Medulla oblongata (tissue), 1 donor: ENCODE data around the gene ARHGEF16.

Experiments
- DNase-seq: peaks from one replicate; pipeline ENCODE4 v3.0.0-alpha.2; 2015; ENCODE audit errors: extremely low spot score

ARHGEF16 gene

DNA sequence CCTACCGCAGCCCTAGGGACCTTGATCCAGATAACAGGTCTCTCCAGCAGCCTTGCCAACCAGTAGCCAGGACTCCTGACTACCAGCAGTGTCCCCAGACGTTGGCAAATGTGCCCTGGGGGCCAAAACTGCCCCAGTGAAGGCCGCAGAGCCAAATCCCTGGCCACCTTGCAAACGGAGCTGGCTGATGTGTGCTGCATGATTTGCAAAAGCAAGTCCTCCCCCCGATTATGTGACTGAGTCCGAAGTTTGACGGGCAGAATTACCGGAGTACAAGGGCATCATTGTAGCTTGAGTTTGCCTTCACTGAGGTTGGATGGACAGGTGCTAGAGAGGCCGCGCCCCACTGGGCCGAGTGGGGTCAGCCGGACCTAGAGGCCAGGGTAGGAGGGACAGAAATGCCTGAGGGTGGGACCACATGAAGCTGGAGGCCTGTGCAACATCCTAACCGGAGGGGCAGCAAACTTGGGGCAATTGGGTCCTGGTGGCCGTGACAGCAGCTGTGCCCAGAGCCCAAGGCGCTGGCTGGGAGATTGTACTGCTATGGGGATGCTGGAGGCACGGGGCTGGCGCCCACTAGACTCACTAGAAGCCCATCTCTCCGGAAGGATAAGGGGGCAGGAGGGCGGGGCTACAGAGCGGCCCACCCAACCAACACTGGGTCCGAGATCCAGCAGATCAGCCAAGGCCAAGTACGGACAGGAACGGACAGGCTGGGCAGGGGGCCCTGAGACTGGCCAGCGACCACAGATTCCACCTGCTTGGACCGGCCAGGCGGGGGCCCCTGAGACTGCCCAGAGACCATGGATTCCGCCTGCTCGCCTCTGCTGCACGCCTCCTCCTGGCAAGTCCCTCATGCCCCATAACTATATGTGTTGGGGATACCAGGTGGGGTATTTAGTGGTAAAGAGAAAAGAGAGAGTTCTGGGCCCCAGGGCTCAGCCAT lies 2.8 kb downstream of the ARHGEF16 start:
- no peak for DNase-seq

GRCh38 chr1:3457910-3458883 lies 3.7 kb downstream of the ARHGEF16 start:
- peak; percentile 64 for DNase-seq

DNA sequence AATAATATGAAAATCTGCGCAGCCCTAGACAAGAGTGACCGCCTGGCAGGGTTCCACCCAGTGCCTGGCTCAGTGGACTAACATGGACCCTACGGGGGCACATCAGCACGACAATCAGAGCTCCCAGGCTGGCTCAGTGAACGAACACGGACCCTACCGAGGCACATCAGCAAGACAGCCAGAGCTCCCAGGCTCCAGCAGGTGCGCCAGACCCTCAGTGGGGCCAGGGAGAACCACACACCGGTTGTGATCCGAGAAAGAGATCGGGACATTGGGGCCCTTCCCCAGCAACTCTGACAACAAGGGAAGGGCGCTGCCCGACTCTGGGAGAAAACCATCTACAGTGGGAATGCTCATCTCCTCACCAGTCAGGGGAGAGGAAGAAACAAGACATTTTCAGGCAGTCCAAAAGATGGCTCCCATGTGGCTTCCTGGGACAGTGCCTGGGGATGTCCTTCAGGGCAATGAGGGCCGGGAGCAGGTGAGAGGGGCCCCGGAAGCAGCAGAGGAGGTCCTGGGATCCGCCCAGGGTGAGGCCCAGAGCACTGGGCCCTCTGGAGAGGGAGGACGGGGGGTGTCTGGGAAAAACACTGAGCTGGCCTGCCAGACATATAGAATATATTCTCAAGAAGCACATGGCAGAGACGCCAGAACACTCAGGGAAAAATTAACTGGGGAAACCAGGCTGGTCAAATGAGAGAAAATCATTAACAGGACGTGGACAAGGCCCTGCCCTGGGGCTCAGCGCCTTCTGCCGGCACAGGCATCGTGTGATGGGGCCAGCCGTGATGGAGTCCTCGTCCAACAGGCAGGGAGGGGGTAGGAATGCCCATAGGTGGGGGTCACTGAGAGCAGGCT lies 4.8 kb downstream of the ARHGEF16 start:
- no peak for DNase-seq

DNA sequence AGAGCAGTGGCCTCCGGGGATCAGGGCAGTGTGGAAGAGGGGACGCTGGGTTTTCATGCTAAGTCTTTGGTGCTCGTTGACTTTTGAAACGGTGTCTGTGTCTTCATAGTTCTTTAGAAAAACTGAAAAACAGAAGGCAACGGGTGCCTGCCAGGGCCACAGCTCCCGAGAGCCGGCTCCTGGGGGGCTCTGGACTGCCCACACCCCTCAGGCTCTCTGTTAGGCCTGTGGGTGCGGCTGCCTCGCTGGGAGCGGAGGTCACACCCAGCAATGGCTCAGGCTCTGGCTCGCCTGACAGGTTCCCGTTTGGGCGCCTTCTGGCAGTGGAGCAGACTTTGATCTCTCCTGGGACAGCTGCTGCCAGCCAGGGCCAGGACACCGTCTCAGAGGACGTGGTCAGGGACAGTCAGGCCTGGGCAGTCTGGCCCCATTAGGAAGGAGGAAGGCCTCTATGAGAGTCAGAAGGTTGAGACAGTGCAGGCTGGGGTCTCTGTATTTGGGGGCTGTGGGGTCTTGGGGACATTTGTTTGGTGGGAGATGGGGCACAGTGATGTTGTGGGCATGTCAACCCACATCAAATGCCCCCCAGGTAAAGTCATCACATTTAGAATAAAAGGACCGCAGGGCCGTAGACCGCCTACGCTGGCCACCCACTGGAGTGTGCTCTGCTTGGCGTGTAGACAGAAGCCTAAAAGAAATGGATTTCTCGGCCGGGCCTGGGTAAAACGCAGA lies 5.6 kb downstream of the ARHGEF16 start:
- DNase-seq, result no peak

DNA sequence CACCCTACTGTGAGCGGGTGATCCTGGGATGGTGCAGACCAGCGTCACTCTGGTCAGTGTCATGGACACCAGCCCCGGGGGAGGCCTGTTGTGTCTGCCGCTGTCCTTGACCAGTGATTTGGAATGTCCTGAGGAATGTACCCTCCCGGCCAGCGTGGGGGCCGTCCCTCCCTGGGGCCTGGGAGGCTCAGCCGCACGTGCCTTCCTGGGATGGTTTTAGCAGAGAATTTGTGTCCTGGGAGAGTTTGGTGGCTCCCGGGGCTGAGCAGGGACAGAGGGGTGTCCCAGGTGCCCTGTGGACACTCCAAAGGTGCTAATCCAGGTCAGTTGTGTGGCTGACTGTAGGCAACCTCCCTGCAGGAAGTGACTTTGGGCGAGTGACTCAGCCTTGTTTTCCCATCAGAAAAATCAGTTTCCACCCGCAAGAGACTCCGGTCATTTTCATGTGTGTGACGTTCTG lies 6.2 kb downstream of the ARHGEF16 start:
- DNase-seq, result no peak

- no peak for DNase-seq
These were observed 6.9 kb downstream of the ARHGEF16 start for GRCh38 chr1:3461238-3461933.

GRCh38 chr1:3461934-3462275 lies 7.4 kb downstream of the ARHGEF16 start:
- no peak for DNase-seq

DNA sequence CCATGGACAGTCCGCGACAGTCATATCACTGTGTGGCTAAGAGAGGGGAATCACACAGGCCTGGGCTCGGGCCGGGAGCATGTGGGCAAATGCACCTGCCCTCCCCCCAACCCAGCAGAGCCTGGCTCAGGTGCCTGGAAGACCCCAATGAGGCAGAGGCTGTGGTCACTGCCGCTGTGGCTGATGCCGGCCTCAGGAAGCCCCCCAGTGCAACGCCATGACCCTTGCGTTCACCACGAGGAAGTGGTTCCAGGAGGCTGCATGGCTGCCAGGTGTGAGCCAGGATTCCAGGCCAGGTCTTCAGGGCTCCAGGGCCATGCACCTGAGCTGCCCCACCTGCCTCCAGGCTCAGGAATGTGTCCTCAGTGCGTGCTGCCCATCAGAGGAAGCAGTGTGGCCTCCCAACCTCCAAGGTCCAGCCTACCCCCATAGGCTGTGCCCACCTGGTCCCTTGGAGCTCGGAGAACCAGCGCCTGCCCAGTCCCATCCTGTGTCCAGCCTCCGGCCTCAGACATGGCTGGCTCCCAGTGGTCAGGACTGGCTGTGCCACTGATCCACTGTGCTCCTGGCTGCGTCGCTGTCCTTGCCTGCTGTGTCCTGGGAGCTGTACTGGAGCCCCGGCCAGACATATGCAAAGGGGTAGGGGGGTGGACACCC lies 8.0 kb downstream of the ARHGEF16 start:
- no peak for DNase-seq

DNA sequence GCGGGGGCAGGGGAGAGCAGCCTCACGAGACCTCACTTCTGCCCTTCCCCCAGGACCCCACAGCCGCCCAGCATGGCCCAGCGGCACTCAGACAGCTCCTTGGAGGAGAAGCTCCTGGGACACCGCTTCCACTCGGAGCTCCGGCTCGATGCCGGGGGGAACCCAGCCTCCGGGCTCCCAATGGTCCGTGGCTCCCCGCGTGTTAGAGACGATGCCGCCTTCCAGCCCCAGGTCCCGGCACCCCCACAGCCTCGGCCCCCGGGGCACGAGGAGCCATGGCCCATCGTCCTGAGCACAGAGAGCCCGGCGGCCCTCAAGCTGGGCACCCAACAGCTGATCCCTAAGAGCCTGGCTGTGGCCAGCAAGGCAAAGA lies 8.5 kb downstream of the ARHGEF16 start:
- no peak for DNase-seq

DNA sequence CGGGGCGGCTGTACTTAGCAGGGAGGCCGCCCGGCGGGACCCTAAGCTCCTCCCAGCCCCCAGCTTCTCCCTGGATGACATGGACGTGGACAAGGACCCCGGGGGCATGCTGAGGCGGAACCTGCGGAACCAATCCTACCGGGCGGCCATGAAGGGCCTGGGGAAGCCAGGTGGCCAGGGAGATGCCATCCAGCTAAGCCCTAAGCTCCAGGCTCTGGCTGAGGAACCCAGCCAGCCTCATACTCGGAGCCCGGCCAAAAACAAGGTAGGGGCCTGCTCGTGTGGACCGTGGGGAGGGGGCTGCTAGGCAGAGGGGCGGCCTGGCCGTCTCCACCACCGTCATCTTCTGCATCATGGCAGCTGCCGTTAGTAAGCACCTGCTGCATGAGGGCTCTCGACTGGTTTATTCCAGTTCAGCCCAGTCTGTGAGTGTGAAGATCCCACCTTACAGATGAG lies 9.0 kb downstream of the ARHGEF16 start:
- DNase-seq, result no peak

DNA sequence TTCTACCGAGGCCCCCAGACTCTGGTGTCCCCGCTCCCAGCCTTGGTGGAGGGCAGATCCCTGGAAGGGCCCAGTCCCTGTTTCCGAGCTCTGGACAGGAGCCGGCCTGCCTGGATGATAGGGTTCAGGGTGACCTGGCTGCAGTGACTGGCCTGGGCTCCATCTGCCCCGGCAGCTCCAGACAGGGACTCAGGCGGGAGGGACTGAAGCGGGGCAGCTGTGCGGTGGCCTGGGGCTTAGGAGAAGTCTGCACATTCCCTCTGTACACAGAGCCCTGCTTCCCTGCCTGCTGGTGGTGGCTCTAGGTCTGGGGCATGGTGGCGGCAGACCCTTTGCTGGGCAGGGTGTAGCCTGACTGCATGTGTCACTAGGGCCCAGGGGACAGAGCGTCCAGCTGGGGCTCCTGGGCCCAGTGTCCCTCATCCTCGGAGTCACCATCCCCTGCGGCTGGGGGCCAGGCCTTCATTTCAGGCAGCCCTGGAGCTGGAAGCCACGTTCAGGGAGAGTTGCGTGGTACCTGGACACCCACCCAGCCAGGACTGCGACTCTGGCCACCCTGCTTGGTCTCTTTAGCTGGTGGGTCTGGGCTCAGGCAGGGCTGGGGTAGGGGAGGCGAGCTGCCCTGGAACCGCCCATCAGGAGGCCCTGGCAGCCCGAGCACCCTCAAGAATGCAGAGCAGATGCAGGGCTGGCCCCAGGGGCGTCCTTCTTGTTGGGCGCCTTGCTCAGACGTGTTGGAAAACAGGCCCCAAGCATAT lies 9.6 kb downstream of the ARHGEF16 start:
- no peak for DNase-seq

DNA sequence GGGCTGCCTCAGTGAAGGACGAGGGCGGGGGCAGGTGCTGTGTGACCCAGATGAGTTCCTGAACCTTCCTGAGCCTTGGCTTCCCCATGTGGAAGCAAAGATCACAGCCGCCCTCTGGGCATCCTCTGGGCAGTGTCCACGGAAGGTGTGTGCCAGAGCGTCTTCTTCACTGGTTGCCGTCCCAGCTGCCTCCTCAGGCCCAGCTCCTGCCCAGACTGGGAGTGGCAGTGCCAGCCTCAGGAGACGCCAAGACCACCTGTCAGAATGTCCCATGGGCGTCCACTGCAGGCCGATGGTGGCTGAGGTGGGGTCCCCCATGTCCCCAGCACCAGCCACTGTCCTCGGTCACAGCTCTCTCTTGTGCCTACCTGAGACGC lies 10.2 kb downstream of the ARHGEF16 start:
- no peak for DNase-seq

DNA sequence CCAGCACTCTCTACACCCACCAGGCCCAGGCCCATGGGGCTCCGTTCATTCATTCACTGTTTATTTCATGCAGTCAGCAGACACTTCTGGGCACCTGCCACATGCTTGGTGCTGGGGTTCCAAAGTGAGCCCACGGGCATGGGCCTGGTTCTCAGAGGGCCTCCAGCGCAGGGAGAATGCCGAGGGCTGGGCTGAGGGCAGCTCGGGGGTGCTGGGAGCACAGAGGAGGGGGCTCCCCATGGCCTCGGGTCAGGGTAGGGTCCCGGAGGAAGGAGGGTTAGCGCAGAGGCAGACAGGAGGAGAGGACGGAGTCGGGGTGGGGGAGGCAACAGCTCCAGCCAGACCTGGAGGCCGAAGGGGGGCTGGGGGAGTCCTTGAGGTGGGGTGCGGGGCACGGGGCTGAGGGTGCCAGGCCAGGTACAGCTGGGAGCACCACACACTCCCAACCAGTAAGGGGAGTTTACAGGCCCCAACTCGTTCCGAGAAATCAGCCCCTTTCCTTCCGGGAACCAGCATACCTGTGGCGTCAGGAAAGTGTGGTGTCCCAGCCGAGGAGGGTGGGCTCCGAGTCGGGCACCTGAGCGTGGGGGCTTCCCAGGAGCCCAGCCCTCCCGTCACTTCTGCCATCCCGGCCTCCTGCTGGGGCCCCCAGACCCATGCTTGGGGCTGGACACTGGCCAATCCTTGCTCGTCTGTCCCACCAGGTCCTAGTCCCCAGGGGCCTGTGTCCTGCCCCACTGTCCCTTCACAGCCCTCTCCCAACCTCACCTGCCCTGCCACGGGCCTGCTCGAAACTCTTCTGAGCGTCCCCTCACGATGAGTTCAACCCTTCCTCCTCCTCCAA lies 10.8 kb downstream of the ARHGEF16 start:
- DNase-seq, result no peak

- no peak for DNase-seq
These were observed 11.5 kb downstream of the ARHGEF16 start for GRCh38 chr1:3465935-3466321.

- DNase-seq, result no peak
These were observed 12.1 kb downstream of the ARHGEF16 start for GRCh38 chr1:3466366-3467075.

DNA sequence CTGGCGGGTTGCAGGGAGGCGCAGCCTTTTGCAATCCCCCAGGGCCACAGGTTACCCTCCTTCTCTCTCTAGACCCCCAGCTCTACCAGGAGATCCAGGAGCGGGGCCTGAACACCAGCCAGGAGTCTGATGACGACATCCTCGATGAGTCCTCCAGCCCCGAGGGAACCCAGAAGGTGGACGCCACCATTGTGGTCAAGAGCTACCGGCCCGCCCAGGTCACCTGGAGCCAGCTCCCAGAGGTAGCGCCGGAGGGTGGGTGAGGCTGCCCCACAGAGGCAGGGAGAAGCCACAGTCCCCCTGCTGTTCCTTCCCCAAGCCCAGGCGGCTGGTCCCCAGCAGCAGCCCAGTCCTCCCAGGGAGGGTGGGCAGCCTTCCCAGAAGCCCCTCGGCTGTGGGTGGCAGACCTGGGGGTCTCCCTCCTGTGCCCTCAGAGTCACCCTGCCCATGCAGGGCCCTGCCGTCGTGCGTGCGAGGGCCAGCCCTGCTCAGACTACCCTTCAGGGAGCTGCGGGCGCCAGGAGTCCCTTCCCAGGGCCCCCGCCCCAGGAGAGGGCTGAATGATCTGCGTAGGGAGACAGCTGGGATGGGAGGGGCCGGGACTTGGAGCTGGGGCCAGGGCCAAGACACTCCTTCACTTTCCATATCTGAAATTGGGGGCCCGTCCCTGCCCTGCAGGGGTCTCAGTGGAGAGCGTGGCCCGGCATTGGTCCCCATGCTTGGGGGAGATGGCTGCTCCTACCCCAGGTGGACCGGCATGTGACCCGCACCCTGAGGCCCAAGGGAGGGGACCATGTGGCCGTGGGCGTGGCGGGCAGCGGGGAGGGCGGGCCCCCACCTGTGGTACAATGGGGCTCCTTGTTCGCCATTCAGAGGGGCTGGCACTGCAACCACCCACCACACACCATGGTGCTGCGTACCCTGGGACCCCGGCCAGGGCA lies 12.9 kb downstream of the ARHGEF16 start:
- no peak for DNase-seq
